ENCODE measurements around the gene SLCO1B1.

Gene SLCO1B1

DNA sequence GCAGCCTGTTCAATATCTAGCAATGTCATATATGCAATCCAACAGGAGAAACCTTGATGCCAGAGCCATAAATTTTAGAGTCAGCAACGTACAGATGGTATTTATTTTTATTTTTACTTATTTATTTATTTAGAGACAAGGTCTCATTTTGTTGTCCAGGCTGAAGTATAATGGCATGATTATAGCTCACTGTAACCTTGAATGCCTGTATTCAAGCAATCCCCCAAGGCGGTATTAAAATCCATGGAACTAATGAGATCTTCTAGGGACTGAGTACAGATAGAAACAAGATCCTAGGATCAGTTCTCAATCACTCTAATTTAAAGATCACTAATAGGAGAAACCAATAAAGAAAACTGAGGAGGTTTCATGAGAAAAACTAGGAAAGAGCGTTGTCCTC lies 89.3 kb downstream of the SLCO1B1 start:
- ChIA-PET CTCF (interaction anchor here (1.0 kb wide), 1 partner anchor 21 kb away, joined by 3 read pairs; no protein-coding TSS in a partner anchor), POLR2A (no interaction called here)
- TF ChIP-seq, protein P1, sequence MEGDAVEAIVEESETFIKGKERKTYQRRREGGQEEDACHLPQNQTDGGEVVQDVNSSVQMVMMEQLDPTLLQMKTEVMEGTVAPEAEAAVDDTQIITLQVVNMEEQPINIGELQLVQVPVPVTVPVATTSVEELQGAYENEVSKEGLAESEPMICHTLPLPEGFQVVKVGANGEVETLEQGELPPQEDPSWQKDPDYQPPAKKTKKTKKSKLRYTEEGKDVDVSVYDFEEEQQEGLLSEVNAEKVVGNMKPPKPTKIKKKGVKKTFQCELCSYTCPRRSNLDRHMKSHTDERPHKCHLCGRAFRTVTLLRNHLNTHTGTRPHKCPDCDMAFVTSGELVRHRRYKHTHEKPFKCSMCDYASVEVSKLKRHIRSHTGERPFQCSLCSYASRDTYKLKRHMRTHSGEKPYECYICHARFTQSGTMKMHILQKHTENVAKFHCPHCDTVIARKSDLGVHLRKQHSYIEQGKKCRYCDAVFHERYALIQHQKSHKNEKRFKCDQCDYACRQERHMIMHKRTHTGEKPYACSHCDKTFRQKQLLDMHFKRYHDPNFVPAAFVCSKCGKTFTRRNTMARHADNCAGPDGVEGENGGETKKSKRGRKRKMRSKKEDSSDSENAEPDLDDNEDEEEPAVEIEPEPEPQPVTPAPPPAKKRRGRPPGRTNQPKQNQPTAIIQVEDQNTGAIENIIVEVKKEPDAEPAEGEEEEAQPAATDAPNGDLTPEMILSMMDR (IDR thresholded peaks at IDR 0.05; ENCODE audit: control extremely low read depth, extremely low read depth, low read depth, missing control alignments): no peak
- no peak for DNase-seq (ENCODE audit: extremely low spot score)

DNA sequence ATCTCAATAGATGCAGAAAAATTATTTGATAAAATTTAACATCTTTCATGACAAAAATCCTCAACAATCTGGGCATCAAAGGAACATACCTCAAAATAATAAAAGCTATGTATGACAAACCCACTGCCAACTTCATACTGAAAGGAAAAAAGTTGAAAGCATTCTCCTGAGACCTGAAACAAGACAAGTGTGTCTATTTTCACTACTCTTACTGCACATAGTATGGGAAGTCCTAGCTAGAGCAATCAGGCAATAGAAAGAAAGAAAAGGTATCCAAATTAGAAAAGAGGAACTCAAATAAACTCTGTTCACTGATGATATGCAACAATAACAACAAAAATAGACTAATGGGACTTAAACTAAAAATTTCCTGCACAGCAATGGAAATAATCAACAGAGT lies 90.1 kb downstream of the SLCO1B1 start:
- TF ChIP-seq, protein P1 (IDR thresholded peaks at IDR 0.05; ENCODE audit: control extremely low read depth, extremely low read depth, low read depth, missing control alignments): no peak
- no peak for DNase-seq (ENCODE audit: extremely low spot score)
- CTCF ChIA-PET: no interaction called here
- POLR2A ChIA-PET: no interaction called here

DNA sequence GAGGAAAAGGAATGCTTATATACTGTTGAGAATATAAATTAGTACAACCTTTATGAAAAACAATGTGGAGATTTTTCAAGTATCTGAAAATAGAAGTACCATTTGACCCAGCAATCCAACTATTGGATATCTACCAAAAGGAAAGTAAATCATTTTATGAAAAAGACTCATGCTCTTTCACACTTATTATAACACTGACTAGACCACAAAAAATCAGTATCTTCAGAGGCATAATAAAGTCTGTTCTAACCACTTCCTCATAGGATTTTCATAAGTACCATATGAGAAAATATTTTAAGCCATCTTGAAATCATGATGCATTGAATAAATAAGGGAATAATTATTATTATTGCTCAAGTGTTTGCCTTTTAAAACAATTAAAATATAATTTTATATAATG lies 90.8 kb downstream of the SLCO1B1 start:
- ChIA-PET POLR2A (no interaction called here), CTCF (no interaction called here)
- TF ChIP-seq, protein P1 (IDR thresholded peaks at IDR 0.05; ENCODE audit: control extremely low read depth, extremely low read depth, low read depth, missing control alignments): no peak
- no peak for DNase-seq (ENCODE audit: extremely low spot score)

DNA sequence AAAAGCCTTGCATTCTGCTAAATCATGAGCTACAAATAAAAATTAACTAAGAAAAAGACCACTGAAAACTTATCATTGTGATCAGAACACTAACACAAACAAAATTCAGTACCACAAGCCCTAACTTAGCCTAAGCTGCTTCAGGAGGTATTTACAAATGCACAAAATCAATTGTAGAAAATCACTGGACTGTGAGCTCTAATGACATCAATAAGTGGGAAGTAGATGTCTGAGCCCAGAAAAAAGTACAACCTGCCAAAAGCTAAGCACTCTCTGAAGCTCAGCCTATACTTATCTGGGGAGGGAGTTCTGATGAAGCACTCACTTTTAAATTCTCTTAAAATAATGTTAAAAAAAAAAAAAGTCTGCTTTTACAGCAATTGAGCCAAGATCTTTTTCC lies 92.9 kb downstream of the SLCO1B1 start:
- POLR2A ChIA-PET: no interaction called here
- TF ChIP-seq, protein P1 (IDR thresholded peaks at IDR 0.05; ENCODE audit: control extremely low read depth, extremely low read depth, low read depth, missing control alignments): no peak
- CTCF ChIA-PET: interaction anchor here (1.0 kb wide), 1 partner anchor 10 kb away, joined by 3 read pairs; no protein-coding TSS in a partner anchor
- DNase-seq (ENCODE audit: extremely low spot score): no peak

DNA sequence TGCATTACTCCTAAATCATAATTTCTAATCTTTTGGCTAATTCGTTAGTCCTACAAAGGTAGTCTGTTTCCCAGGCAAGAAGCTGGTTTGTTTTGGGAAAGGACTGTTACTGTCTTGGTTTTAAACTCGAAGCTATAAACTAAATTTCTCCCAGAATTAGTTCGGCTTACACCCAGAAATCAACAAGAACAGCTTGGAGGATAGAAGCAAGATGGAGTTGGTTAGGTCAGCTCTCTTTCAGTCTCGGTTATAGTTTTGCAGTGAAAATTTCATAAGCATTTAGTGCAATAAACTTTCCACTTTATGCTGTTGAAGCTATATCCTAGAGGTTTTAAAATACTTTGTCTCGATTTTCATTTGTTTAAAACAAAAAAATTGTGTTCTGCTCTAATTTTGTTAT lies 103.4 kb downstream of the SLCO1B1 start:
- no peak for DNase-seq (ENCODE audit: extremely low spot score)
- TF ChIP-seq, protein P1 (IDR thresholded peaks at IDR 0.05; ENCODE audit: control extremely low read depth, extremely low read depth, low read depth, missing control alignments): no peak
- POLR2A ChIA-PET: no interaction called here
- CTCF ChIA-PET: interaction anchor here (1.4 to 1.7 kb wide), 3 partner anchors 8 to 16 kb away, joined by 3 to 4 read pairs (median 3); no protein-coding TSS in a partner anchor

DNA sequence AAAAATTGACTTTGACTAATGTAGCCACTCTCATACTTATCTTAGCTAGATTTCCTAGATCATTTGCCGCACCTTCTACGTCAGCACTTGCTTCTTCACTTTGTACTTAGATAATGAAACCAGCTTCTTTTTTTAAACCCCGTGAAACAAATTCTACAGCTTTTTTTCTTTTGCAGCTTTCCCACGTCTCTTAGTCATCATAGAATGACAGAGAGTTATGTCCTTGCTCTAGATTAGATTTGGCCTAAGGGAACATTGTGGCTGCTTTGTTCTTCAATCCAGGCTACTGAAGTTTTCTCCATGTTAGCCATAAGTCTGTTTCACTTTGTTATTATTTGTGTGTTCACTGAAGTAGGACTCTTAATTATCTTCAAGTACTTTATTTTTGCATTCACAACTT lies 108.9 kb downstream of the SLCO1B1 start:
- TF ChIP-seq, protein P1 (IDR thresholded peaks at IDR 0.05; ENCODE audit: control extremely low read depth, extremely low read depth, low read depth, missing control alignments): no peak
- POLR2A ChIA-PET: no interaction called here
- CTCF ChIA-PET: interaction anchor here (1.1 to 1.7 kb wide), 3 partner anchors 12 to 14 kb away, joined by 3 to 4 read pairs (median 3); no protein-coding TSS in a partner anchor
- no peak for DNase-seq (ENCODE audit: extremely low spot score)
